GM21528 (cell line): Measurements from ENCODE around the gene EIF4E2.

Experiments used
- ATAC-seq: cut with Tn5 transposase; IDR thresholded peaks from one replicate; pipeline ENCODE4 v1.9.1; 2021; ENCODE audit warnings: mild to moderate bottlenecking, moderate library complexity; ENCODE audit not compliant: unreplicated experiment, low FRiP score

Gene EIF4E2, protein sequence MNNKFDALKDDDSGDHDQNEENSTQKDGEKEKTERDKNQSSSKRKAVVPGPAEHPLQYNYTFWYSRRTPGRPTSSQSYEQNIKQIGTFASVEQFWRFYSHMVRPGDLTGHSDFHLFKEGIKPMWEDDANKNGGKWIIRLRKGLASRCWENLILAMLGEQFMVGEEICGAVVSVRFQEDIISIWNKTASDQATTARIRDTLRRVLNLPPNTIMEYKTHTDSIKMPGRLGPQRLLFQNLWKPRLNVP

DNA sequence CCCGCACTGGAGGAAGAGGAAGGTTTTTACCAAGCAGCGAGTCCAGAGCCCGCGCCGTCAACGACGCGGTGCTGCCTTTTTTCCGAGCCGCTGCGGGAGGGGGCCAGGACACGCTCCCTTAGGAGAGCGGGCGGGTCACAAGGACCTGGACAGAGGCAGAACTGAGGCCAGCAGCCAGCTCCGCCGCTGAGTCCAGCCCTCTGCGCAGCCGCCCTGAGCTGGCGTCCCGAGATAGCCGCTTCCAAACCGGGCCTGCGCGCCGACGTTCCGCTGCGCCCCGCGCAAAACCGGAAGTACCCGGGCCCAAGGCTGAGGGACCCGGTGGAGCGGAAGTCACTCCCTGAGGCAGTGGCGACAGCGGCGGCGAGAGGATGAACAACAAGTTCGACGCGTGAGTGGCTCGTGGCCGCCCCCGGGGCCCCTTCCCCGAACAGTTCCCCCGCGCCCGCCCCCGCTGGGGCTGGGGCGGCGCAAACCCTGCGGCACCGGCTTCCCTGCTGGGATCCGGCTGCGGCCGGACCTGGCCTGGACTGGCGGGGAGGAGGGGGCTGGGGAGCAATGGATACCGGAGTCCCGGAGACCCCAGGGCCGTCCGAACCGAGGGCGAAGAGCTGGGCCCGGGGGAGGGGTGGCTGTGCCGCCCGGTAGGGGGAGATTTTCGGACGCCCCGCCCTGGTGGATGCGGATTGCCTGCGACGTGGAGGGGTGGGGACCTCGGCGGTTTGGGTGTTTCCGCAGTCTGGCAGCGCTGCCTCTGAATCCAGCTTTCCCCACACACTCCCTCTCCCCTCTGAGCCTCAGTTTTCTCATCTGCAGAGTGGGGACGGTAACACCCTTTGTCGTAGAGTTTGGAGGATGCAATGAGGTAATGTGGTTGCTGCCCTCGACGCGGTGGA lies at the start of gene EIF4E2, which contains the start of gene TIGD1:
Gene EIF4E2 (plus strand): TSS at position 336 of the 896 bp plus-strand sequence. CDS start 36 bp downstream, at position 372.
Gene TIGD1 (minus strand): TSS at position 204 of the 896 bp plus-strand sequence. CDS start 675 bp downstream, outside the sequence.
- peak; percentile 94 for ATAC-seq

DNA sequence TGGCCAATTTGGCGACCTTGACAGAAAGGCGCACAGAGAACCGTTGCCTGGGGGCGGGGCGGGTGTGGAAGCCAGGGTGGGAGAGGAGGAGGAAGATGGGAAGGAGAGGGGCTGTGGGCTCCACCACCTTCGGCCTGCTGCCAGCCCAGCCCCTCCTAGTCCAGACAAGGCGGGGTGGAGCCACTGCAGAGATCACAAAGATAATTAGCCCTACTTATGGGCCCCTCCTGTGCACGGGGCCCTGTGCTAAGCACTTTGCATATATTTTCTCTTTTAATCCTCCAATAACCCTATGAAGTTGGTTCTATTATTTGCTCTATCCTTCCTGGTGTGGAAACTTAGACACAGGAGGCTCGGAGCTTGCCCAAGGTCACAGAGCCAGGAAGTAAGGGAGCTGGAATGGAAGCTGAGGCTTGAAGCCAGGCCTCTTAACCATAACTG lies 49.1 kb upstream of the EIF4E2 start:
- ATAC-seq = no peak

DNA sequence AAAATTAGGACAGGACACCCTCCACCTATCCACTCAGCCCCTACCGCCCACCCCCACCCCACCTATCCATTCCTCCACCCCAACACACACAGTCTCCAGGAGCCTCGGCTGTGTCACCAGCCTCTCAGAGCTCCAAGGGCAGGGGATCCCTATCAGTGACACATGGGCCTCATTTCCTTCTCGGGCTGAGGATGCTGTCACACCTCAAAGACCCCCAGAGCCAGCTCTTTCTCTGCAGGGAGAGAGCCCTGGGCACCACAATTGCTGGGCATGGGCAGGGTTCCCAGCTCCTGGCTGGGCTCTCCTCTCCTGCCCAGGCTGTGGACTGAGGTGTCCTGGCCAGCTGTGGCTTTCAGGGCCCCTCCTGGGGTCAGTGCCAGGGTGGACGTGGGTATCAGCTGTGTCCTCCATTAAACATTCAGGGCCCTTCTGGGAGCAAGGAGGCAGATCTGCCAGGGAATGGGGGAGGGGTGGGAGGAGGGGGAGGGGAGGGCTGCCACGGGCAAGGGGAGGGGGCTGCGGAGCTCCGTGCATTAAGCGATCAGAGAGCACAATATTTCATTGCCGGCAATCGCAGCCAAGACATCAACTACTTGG lies 48.6 kb upstream of the EIF4E2 start:
- ATAC-seq = no peak

DNA sequence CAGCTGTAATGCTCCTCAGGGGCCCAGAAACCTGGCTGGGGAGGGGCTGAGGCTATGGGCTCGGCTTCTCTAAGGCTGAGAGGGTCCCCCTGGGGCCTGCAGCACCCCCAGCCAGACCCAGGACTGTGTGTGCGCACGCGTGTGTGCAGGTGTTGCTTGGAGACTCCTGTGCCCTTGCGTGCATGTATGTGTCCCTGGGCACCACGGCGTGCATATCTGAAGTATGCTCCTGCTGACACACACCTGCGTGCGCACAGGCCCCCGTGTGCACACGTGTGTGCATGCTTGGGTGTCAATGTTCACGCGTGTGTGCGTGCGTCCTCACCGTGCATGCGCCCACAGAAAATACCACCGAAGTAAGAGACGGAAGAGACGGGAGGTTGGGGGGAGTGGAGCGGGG lies 48.0 kb upstream of the EIF4E2 start:
- ATAC-seq = no peak

DNA sequence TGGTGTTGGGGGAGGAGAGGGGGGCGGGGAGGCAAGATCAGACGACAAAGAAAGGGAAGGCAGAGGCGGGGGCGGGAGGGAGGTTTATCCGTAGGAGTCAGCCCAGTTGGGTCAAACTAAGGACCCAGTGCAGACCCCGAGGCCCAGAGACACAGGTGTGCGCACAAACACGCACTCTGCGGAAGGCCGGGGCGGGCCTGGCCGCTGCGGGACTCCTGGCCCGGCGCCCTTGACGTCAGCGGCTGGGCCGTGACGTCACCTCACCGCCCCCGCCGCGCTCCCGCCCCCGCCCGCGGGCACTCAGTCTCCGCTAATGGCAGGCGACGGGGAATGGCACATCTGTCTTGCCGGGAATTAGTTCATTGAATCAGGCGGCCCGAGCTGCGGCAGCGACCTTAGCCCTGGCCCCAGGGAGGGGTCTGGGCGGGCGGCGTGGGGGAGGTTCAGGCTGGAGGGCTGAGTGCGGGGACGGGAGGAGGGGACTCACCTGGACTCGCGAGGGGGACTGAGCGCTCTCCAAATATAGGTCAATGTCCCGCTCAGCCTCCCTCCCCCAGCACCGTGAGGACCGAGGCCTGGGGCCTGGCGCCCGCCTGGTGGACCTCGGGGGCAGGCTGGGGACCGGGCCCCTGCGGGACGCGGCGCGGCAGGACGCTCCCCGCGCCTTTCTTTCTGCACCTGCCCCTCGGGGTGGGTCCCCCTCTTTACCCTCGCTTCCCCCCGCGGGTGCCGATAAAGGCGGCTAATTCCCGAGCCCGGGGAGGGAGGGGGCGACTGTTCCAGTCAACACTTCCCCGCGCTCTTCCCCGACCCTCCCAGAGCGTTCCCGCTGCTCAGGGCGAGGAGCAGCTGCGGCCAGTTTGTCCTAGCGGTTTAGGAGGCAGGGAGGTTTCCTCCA lies 47.3 kb upstream of the EIF4E2 start:
- no peak for ATAC-seq

DNA sequence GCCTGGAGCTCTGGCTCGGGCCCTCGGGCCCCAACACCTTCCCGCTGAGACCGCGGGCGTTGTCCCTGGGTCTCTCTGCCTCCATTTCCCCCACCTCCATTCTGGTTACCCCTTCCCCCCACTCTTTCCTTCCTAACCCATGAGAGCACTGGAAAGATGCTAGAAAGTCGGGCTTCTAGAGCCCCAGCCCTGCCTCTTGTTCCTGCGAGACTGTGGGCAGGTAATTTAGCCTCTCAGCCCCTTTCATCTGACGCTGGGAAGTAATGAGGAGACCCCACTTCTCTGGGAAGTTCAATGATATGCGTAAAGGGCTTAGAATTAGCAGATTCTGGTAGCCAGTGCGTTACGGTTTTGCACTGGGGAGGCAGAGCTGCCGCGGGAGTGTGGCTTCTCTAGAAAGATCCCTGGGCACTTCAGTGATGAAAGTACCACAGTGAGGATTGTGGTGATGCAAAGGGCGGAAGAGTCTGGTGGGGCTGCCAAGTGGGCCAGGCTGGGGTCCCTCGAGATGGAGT lies 46.6 kb upstream of the EIF4E2 start:
- no peak for ATAC-seq

DNA sequence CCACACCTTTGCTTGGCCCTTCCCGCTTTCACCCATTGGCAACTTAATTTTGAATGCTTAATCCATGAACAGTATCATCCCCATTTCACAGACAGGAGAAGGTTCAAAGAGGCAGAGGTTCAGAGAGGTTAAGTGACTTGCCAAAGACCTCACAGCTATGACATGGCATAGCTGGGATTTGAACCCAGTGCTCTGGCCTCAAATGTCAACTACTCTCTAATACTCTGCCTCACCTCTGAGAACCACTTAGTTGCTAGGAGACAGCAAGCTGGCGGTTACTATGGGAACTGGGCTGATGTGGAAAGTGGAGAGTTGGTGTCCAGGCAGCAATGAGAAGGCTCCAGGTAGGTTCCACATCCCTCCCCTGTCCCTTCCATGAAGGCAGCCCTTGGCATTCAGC lies 46.1 kb upstream of the EIF4E2 start:
- ATAC-seq = no peak

DNA sequence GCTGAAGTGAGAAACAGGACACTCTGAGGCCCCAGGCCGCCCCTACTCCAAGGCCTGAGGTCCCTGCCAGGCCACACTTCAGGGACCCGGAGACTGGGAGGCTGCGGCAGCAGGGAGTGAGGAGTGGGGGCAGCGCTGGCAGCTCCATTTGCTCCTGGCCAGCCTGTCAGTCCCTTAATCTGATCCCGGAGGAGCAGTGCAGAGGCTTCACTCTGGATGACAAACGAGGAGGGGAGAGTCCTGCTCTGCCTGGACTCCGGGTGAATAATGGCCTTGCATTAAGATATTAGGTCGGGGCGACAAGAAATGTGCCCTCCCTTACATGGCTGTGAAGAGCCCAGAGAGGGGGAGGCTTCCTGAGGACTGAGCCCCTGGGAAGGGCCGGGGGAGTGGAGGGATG lies 44.6 kb upstream of the EIF4E2 start:
- no peak for ATAC-seq

DNA sequence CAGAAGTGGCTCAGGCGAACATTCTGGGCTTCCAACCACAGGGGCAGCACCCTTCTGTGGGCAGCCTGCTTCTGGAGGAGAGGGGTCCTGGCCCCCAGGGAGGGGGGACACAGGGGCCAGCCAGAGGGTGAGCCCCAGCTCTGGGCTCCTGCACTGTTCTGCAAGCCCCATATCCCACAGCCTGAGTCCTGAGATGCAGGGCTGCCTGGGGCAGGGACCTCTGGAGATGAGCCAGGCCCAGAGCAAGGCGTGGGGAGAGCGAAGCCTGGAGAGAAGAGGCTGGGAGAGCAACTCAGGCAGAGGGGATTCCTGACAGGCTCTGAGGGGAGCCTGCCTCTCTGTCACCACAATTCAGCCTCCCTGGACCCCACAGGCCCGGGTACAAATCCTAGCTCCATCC lies 43.8 kb upstream of the EIF4E2 start:
- ATAC-seq = no peak

DNA sequence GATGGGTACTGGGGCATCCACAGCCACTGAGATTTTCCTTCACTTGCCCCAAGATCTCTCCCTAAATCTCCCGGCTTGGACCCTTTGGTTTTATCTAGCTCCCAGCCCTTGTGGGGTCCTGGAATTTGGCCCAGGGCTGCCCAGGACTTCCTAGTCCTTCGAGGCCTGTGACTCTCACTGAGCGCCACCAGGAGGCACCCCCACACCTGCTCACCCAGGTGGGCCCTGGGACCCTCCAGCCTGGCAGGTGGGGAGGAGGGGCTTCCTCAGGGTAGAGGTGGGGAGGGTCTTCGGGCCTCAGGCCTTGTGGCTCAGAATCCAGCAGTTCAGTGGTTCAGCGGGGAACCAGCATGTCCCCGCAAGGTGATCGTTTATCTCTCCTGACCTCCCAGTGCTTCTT lies 42.2 kb upstream of the EIF4E2 start:
- ATAC-seq = no peak

DNA sequence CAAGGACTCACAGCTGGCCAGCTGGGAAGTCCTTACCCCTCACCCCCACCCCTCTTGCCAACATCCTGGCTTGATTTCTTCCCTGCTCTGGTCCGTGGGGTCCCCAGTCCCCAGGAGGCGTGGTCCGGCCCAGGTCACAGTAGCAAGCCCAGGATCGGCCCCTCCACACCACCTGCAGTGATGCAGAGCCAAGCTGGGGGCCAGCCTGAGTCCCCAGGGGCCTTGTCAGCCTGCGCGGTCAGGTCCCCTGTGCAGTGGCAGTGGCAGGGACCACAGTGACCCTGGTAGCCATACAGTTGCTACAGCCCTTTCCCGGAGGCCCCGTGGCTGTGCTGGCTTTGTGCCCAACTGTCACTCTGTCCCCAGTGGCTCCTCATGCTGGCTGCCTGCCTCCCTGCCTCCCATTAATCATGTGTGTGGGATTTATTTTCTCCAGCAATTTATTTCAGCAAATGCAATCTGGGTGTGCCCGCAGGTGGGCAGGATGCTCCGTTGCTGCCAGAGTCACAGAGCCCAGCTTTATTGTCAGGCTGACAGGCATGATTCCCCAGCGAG lies 39.1 kb upstream of the EIF4E2 start:
- ATAC-seq = no peak

DNA sequence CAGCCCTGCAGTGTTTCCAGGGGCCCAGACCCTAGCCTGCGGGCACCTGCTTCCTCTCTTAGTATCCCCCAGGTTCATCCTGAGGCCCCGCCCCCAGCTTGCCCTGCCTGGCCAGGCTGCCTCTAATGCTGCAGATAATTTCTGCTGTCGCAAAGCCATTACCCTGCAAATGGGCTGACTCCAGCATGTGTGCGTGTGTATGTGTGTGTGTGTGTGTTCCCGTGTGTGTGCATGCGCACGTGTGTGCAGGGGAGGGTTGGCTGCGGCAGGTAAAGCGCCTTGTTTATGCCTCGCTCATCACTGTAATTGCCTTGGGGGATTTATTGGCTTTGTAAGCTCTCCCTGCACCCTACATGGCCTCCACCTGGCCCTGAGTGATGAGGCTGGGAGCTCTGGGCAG lies 37.9 kb upstream of the EIF4E2 start:
- no peak for ATAC-seq

DNA sequence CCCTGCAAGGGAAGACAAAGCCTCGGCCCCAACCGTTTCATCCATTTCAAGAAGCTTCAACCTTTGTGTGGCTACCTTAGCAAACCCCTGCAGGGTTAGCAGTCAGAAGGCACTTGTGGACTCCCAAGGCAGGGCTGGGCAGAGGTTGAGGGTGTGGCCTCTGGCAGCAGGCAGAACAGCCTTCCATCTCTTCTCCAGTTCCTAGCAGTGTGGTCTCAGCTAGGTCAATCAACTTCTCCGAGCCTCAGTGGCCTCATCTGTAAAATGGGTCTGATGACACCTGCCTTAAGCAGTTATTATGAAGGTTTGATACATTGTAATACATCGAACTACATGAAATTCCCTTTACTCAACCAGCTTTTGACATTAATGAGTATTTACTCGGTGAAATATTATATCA lies 37.1 kb upstream of the EIF4E2 start:
- ATAC-seq = no peak

DNA sequence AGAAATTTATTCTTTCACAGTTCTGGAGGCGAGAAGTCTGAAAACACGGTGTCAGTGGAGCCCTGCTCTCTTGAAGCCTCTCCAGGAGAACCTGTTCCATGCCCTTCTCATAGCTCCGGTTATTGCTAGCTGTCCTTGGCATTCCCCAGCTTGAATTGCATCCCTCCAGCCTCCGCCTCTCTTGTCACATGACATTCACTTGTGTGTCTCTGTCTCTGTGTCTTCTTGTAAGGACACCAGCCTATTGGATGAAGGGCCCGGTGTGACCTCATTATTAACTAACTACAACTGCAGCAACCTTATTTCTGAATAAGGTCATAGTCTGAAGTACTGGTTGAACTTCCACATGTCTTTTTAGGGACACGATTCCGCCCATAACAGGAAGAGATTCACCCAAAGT lies 34.9 kb upstream of the EIF4E2 start:
- ATAC-seq = no peak

DNA sequence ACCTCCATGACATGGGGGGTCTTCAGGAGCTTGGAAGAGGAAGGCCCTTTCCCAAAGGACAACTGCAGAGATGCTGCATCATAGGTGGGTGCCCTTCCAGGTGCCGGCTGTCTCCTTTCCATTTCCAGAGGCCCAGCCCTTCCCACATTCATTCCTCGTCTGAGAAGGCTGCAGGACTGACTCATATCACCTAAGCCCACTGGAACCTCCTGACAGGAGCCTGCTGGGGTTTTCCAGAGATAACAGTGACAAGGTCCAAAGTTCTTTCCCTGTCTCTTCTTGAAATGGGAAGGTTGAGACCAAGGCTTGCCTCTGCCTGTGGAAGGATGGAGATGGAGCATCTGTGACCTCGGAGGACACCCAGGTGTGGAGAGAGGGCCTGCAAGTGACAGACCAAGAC lies 33.9 kb upstream of the EIF4E2 start:
- no peak for ATAC-seq

DNA sequence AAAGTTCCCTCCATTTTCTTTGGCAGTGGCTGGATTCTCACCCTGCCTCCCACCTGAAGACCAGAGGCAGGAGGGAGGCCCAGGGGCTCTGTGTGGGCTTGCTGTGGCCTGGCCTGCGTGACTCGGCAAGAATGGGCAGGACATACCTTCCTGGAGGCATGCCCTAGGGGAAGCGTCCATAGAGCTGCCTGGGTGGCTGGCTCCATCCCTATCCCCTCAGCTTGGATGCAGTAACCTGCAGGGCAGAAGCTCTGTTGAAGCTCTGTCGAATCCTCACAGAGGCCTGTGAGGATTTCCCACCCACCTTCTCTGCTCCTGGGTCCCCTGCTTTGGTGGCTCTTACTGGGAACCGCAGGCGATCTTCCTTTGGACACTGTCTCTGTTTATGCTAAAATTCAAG lies 31.6 kb upstream of the EIF4E2 start:
- no peak for ATAC-seq

DNA sequence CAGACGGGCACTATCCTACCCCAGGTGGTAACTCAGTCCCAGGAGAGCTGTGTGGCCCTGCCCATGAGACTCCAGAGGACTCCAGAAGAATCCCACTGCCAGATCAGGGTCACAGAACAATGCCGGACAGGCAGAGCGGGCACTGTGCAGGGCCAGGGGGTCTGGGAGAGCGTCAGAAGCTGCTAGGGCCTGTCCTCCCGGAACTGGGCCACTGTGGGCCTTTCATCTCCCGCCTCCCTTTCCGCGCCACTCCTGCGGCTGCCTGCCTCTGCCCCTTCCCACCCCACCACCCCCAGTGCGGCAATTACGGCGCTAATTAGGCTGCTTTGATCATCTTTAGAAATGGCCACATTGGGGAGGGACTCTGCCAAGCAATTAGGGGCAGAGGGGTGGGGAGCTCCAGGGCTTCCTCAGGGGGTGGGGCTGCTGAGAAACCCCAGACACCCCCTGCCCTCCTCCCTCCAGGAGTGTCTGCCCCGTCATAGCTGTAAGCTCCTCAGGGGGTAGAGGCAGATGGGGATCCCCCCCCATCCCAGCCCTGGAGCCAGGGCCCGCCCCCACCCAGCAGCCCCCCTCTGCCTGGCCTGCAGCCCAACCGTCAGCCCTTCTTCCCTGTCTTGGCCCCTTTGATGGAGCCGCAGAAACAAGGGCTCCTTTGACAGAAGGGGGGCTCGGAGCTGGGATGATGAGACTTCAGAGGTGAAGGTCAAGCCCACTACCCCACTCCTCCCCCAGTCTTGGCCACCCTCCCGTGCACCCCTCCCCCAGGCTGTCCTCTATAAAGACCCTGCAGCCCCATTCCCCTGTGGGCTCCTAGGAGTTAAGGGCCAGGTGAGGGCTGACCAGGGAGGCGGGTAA lies 30.7 kb upstream of the EIF4E2 start, which contains the start of gene PRSS56:
Gene PRSS56 (plus strand): TSS at position 808 of the 858 bp plus-strand sequence. CDS start 211 bp downstream, outside the sequence.
- no peak for ATAC-seq

DNA sequence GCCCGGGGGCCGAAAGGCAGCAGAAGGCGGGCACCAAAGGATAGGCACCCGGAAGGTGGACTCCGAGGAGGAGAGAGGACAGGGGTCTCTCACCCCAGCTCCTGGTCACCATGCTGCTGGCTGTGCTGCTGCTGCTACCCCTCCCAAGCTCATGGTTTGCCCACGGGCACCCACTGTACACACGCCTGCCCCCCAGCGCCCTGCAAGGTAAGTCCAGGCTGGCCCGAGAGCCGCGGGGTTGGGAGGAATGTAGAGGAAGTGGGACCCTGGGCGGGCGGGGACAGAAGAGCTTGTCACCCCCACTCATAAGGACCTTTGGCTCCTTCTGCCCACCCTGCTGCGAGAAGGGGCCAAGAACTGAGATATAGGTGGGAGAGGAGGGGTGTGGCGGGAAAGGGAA lies 30.0 kb upstream of the EIF4E2 start:
- ATAC-seq = no peak

DNA sequence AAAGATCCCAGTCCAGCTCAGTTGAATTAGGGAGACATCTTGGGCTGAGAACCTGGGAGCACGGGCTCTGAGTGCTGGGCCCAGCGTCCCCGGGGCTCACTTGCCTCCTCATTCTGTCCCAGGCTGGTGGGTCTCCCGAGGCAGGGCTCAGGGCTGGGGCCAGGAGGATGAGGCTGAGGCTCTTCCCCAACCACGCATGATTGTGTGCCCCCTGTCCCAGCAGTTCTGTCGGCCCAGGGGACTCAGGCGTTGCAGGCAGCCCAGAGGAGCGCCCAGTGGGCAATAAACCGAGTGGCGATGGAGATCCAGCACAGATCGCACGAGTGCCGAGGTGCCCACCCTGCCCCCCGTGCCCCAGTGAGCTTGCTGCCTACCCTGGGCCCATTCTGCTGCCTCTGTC lies 29.4 kb upstream of the EIF4E2 start:
- no peak for ATAC-seq
